ENCODE data around the gene FOXRED2.
"Not testable (repeated sequence)": the region's sequence is repeated elsewhere in the genome, so short reads cannot be mapped to it uniquely, and the experiment has no call there.

Gene FOXRED2

DNA sequence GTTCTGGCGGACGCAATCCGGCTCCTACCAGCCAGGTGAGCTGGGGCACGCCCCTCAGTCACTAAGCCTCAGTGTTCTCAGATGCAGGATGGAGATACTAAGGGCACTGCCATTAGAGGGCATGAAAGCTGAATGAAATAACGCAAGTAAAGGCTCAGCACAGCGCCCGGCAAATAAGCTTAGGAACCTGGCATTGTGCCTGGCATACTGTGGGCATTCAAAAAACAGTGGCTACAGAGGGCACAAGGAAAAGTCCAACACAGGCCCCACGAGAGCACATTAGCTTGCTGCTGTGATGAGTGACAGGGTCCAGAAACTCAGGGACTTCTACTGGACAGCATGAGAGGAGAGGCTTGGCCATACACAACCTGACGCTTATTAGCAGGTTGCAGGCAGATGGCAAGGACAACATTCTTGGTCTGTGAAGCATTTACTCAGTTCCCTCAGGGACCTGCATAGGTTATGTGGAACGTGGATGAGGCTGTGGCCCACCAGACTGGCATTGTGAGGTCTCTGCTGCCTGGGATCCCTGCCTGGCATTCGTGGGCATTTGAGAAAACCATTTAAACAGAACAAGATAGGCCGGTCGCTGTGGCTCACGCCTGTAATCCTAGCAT lies 37.6 kb downstream of the FOXRED2 start:
- DNase-seq = no peak

- DNase-seq = no peak
Observed at GRCh38 chr22:36467946-36468345, 38.9 kb downstream of the FOXRED2 start.

DNA sequence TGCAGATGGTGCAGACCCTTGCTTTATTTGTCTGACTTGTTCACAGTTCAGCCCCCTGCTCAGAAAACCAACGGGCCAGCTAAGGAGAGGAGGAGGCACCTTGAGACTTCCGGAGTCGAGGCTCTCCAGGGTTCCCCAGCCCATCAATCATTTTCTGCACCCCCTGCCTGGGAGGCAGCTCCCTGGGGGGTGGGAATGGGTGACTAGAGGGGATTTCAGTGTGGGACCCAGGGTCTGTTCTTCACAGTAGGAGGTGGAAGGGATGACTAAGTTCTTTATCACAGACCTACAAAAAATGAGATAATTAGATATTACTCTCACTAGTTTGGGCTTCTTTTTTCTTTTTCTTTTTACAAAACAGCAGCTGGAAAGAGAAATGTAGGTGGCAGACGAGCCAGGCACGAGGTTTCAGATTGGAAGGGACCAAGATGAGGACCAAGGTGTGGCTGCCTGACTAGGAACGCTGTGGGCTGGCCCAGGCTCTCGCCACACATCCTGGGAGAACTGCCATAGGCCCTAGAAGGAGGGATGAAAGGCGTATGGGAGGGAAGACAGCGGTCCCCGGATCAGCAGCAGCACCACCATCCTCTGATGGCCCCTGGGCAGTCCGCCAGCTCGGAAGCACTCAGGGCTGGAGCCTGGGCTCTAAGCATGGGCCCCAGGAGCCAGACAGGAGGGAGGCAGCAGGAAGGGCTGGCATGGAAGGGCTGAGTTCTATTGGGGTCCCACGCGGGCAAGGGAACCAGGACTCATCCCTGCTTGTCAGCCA lies 39.6 kb downstream of the FOXRED2 start:
- no peak for DNase-seq

GRCh38 chr22:36466258-36466657 lies 40.6 kb downstream of the FOXRED2 start:
- no peak for DNase-seq

GRCh38 chr22:36465232-36466021 lies 41.4 kb downstream of the FOXRED2 start:
- no peak for DNase-seq

- DNase-seq = no peak
Observed at GRCh38 chr22:36464715-36465231, 42.1 kb downstream of the FOXRED2 start.

DNA sequence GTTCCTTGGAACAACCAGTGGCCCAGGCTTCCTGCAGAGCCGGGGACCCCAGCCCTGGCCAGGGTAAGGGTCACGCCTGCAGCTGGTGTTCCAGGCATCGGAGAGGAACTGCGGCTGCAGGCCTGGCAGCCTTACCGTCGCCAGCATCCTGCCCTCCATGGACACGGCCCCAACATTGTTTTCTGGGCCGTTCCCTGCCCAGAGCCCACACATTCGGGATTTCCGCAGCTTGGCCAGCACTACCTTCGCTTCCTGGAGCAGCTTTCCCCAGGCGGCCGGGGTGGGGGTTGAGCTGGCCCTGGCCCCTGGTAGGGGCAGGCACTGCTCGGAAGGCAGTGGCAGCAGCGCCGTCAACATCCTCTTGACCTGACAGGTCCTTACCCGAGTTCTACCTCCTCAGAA lies 43.1 kb downstream of the FOXRED2 start:
- DNase-seq = no peak

DNA sequence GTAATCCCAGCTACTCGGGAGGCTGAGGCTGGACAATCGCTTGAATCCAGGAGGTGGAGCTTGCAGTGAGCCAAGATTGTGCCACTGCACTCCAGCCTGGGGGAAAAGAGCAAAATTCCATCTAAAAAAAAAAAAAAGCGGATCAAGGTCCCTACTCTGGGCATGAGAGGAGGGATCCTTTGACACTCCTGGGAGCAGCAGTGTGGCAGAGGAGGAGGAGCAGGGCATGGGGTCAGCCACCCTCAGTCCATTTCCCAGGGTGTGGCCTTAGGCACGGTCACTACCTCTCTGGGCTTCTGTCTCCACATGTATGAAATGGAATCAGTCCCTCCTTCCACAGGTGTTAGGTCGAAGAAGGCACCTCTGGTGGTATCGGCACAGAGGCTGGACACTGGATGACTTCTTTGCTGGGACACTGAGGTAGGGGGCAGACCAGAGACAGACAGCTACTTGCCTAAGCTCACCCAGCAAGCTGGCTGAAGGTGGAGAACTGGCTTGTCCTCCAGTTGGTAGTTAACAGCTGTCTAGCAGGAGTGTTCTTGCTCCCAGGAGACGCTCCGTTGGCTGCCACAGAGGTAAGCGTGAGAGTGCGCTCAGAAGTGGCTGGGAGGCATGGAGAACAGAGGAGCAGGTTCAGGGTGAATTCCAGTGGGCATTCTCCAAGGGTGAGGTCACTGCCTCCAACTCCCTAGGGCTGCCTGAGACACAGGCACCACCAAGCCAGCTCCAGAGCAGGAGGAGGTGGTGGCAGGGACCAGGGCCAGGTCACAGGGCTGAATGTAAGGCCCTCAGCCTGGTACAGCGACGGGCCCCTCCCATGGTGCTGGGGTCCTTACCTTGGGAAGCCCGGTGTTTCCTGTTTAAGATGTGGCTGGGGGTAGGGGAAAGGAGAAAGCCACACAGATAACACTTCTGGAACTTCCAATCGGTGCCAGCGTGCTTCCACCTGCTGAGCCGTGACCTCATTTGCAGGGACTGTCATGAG lies 44.9 kb downstream of the FOXRED2 start:
- no peak for DNase-seq

GRCh38 chr22:36460202-36460601 lies 46.6 kb downstream of the FOXRED2 start:
- no peak for DNase-seq

DNA sequence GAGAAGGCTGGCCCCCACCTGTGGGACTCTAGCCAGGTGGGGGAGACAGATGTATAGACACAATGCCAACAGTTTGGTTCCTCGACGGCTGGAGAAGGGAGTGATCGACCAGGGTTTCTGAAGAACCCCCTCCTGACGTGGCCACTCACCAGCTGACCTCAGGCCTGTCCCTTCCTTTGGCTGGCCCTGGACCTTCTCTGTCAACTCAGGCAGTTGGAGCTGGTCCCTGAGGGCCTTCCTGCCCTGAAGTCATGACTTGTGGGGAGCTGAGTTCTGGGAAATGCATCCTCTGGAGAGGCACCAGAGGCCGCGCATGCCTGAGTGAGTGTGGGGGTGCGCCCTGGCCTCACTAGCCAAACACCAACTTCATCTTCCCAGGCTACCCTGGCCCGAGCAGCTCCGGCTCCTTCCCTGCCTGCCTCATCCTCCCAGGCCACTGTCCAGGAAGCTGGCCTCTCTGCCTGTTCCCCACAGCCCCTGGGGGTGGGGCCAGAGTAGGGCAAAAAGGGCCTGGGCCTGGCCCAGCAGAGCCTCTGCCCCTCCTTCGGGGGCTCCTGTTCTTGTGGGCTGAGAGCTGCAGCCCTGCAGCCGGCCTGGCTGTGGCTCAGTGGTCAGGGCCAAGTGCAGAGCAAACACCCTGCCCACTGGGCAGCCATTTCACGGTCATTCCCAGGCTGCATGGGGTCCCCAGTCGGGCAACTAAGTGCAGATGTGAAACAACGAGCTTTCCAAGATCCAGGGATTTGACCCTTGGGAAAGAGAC lies 49.0 kb downstream of the FOXRED2 start:
- no peak for DNase-seq

DNA sequence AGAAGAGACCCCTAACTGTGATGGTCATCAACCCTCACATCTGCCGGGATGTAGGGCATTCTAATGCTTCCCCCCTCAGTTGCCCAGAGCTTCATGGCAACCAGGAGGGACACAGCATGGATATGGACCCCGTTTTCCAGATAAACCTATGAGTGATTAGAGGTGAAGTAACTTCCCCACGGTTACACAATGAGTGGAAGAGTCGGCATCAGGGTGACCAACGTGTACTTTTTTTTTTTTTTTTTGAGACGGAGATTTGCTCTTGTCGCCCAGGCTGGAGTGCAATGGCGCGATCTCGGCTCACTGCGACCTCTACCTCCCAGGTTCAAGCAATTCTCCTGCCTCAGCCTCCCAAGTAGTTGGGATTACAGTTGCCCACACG lies 50.4 kb downstream of the FOXRED2 start:
- no peak for DNase-seq

DNA sequence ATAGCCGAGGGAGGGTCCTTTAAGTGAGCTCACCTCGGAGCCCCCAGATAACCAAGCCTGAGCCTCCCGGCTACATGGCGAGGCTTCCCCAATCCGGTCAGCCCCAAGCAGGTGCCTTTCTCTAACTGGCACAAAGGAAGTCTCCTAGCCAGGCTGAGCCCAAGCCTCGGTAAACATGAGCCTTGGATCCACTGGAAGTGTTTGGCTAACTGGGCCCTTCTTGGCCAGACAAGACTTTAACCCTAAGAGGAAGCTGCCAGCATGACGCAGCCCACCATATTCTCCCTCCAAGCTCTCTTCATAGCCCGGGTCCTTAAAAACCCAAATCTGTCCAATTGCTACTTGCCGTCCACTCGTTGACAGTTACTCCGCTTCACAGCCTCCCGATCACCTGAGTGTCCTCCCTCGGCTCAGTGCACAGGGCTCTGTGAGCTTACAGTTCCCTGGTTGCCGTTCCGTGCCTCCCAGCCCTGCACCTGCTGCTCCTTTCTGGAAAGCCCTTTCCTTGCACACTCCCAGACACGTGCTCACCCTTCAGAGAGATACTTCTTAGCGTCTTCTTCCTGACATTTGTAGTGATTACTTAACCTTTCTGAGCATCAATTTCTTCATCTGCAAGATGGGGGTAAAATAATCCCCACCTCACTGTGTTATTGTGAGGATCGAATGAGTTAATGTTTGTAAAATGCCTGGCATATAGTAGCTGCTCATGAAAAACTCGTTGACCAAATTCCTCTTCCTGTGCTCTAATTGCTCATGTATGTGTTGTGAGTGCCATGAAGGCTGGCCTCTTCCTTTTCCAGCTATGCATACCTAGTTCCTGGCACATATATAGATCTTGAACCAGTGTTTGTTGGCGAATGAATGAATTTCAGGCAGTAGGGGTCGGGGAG lies 51.0 kb downstream of the FOXRED2 start:
- DNase-seq = no peak

GRCh38 chr22:36454916-36455570 lies 51.8 kb downstream of the FOXRED2 start:
- peak; percentile 97 for DNase-seq

GRCh38 chr22:36453855-36454378 lies 52.9 kb downstream of the FOXRED2 start:
- DNase-seq = no peak

DNA sequence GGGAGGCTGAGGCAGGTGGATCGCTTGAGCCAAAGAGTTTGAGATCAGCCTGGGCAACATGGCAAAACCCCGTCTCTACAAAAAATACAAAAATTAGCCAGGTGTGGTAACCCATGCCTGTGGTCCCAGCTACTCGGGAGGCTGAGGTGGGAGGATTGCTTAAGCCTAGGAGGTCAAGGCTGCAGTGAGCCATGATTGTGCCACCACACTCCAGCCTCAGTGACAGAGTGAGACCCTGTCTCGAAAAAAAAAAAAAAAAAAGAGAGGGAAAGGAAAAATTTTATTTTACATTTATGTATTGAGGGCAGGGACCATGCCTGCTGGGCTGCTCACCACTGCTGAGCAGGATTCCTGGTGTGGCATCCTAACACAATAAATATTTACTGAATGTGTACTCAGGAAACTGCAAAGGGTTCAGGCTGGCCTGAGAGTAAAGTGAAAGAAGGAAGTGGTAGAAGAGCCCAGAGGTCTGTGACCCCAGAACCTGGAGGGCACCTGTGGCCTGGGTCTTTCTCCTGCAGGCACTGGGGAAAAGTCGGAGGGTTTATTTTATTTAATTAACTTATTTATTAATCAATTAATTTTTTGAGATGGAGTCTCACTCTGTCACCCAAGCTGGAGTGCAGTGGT lies 53.7 kb downstream of the FOXRED2 start:
- not testable (repeated sequence) for DNase-seq

DNA sequence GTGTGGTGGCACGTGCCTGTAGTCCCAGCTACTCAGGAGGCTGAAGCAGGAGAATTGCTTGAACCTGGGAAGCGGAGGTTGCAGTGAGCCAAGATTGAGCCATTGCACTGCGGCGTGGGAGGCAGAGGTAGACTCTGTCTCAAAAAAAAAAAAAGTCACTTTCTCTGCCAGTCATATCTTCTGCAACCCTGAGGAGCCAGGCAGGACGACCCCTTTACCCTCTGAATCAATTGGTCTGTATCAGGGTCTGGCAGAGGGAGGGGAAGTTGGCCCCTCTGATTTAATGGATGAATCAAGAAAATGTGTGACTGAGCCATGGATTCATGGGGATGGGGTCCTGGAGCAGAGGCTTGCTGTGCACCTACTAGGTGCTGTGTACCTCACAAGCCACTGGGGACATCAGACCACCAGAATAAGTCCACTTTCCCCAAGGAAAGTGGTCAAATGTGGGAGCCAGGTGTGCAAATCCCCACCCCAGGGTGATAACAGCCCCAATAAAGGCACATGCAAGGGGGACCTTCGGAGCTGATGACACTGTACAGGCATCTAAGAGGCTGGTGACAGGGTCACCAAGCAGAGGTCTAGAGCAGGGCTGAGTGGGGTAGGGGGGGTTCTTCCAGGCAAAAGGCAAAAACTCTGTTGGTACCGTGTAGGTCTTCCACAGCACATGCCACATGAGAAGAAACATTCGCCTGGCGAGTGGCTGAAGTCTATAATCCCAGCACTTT lies 54.4 kb downstream of the FOXRED2 start:
- DNase-seq = no peak

DNA sequence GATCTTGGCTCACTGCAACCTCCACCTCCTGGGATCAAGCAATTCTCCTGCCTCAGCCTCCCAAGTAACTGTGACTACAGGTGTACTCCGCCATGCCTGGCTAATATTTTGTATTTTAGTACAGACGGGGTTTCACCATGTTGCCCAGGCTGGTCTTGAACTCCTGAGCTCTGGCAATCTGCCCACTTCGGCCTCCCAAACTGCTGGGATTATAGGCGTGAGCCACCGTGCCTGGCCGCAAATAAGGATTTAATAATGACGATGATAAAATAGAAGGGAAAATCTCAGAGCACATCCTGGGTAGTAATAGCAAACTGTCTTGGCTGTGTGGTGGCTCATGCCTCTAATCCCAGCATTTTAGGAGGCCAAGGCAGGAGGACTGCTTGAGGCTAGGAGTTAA lies 55.9 kb downstream of the FOXRED2 start:
- not testable (repeated sequence) for DNase-seq

DNA sequence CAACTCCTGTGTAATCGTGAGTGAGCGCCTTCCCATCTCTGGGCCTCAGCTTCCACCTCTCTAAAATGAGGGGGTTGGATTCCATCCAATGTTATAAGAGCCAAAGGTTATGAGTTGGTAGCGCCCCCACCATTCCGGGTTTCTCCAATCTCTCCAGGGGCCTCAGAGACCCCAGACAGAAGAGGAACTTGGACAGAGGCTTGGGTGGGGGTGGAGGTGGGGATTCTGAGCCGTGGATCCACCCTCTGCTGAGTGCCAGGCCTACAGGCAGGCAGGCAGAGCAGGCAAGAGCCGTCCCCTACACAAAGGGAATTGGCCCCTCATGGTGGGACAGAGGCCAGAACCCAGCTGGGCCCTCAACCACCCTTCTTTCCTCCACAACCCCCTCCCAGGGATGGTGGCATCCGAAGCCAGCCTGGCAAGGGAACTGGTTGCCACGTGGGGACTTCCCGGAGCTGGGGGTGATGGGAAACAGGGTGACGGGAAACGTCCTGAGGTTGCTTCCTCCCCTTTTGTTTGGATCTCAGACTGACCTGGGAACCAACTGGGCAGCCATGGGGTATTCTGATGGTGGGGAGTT lies 57.2 kb downstream of the FOXRED2 start:
- DNase-seq = no peak

All from COR-L47 (cell line).